ENCODE data around the gene FGF18. TPM values are rescaled to one million over a fixed set of nuclear protein-coding genes. Genes with fewer than 3 reads are reported as not detected.

FGF18 gene
- total RNA-seq, 2 donors from 2014 or later = 0.41 to 0.51 TPM

- Histone ChIP-seq H3K9me3 (no peaks in the 10 kb centered on the region), H3K27ac (no peak overlapping the region), H3K4me1 (replicated peaks) (no peaks in the 10 kb centered on the region), H3K36me3 (no peaks in the 10 kb centered on the region), H3K4me3 (no peak overlapping the region), H3K27me3 (replicated peaks; ENCODE audit: insufficient read depth) (no peaks in the 10 kb centered on the region)
- TF ChIP-seq, protein P1, sequence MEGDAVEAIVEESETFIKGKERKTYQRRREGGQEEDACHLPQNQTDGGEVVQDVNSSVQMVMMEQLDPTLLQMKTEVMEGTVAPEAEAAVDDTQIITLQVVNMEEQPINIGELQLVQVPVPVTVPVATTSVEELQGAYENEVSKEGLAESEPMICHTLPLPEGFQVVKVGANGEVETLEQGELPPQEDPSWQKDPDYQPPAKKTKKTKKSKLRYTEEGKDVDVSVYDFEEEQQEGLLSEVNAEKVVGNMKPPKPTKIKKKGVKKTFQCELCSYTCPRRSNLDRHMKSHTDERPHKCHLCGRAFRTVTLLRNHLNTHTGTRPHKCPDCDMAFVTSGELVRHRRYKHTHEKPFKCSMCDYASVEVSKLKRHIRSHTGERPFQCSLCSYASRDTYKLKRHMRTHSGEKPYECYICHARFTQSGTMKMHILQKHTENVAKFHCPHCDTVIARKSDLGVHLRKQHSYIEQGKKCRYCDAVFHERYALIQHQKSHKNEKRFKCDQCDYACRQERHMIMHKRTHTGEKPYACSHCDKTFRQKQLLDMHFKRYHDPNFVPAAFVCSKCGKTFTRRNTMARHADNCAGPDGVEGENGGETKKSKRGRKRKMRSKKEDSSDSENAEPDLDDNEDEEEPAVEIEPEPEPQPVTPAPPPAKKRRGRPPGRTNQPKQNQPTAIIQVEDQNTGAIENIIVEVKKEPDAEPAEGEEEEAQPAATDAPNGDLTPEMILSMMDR (IDR thresholded peaks at IDR 0.05) = no peak
- TF ChIP-seq POLR2A (IDR thresholded peaks at IDR 0.05) = no peak
- no peak for TF ChIP-seq POLR2AphosphoS5 (IDR thresholded peaks at IDR 0.05)
- 69% methylated on average over 4 of the region's 4 CpGs for WGBS
- DNase-seq (ENCODE audit: low spot score) = no peak
- intact Hi-C loops (cut with DNase I) = no loop called here
Measured at GRCh38 chr5:171463862-171464229, 44.4 kb downstream of the FGF18 start.

DNA sequence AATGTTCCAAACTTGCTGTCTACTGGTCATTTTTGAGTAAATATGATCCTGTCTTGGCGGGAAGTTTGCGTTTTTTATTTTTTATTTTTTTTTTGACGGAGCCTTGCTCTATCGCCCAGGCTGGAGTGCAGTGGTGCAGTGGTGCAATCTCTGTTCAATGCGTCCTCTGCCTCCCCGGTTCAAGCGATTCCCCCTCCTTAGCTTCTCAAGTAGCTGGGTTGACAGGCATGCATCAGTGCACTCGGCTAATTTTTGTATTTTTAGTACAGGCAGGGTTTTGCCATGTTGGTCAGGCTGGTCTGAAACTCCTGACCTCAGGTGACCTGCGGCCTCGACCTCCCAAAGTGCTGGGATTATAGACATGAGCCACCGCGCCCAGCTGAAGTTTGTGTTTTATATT is 45.4 kb downstream of the FGF18 start:
- WGBS = 93% methylated on average over 12 of the region's 12 CpGs

DNA sequence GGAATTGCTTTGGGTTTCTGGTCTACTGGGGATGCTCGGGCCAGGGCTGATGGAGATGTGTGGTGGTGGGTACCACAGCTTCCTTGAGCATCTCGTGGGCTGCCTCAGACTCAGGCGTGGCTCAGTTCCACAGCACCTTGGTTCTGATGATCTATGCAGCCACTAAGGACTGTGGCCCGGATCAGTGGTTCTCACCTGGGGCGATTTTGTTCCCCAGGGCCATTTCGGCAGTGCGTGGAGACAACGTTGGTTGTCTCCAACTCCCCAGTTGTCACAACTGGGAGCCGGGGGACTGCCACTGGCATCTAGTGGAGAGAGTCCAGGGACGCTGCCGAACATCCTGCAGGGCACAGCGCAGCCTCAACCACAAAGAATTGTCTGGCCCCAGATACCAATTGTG is 47.7 kb downstream of the FGF18 start:
- no peak for TF ChIP-seq POLR2A (IDR thresholded peaks at IDR 0.05)
- TF ChIP-seq, protein P1 (IDR thresholded peaks at IDR 0.05) = no peak
- TF ChIP-seq POLR2AphosphoS5 (IDR thresholded peaks at IDR 0.05) = no peak
- DNase-seq (ENCODE audit: low spot score) = no peak
- no peak overlapping the region for H3K4me3 ChIP-seq
- H3K36me3 ChIP-seq = no peaks in the 10 kb centered on the region
- H3K27me3 ChIP-seq (replicated peaks; ENCODE audit: insufficient read depth) = no peaks in the 10 kb centered on the region
- no peaks in the 10 kb centered on the region for H3K4me1 ChIP-seq (replicated peaks)
- intact Hi-C loops (cut with DNase I) = no loop called here
- no peak overlapping the region for H3K27ac ChIP-seq
- no peaks in the 10 kb centered on the region for H3K9me3 ChIP-seq
- whole genome bisulfite sequencing = 92% methylated on average over 12 of the region's 12 CpGs

More for the DNA sequence above, 45.4 kb downstream of the FGF18 start:
- no peaks in the 10 kb centered on the region for H3K36me3 ChIP-seq
- no peaks in the 10 kb centered on the region for H3K27me3 ChIP-seq (replicated peaks; ENCODE audit: insufficient read depth)
- no peaks in the 10 kb centered on the region for H3K4me1 ChIP-seq (replicated peaks)
- DNase-seq (ENCODE audit: low spot score) = no peak
- intact Hi-C loops (cut with DNase I) = no loop called here
- no peak overlapping the region for H3K4me3 ChIP-seq
- H3K27ac ChIP-seq = no peak overlapping the region
- no peaks in the 10 kb centered on the region for H3K9me3 ChIP-seq
- TF ChIP-seq, protein P1 (IDR thresholded peaks at IDR 0.05) = no peak

DNA sequence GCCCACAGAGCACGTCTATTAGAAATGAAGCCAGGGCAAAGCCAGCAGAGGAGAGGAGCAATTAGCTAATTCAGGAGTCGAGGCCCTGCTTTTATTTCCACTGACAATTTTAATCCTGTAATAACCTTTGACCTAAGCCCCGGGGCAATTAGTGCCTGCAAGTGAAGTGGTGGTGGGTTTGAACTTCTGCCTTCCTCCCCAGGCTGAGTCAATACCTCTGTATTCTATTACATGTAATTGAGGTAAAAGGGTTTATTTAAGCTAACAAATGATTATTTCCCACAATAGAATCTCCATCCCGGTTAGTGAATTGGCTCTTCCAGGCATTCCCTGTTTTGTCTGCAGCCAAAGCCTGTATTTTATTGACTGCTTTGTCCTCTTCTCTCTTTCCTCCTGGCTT is 49.9 kb downstream of the FGF18 start:
- no peak for DNase-seq (ENCODE audit: low spot score)
- no peaks in the 10 kb centered on the region for H3K4me1 ChIP-seq (replicated peaks)
- intact Hi-C loops (cut with DNase I) = no loop called here
- H3K27ac ChIP-seq = no peak overlapping the region
- H3K36me3 ChIP-seq = no peaks in the 10 kb centered on the region
- no peaks in the 10 kb centered on the region for H3K27me3 ChIP-seq (replicated peaks; ENCODE audit: insufficient read depth)
- no peaks in the 10 kb centered on the region for H3K9me3 ChIP-seq
- TF ChIP-seq POLR2AphosphoS5 (IDR thresholded peaks at IDR 0.05) (no peak), POLR2A (IDR thresholded peaks at IDR 0.05) (no peak)
- TF ChIP-seq, protein P1 (IDR thresholded peaks at IDR 0.05) = no peak
- H3K4me3 ChIP-seq = no peak overlapping the region
- WGBS = 36% methylated on average over 4 of the region's 4 CpGs

GRCh38 chr5:171470420-171470819 is 51.0 kb downstream of the FGF18 start:
- Histone ChIP-seq H3K27ac (no peak overlapping the region), H3K27me3 (replicated peaks; ENCODE audit: insufficient read depth) (no peaks in the 10 kb centered on the region), H3K36me3 (no peaks in the 10 kb centered on the region), H3K9me3 (no peaks in the 10 kb centered on the region), H3K4me3 (no peak overlapping the region), H3K4me1 (replicated peaks) (no peaks in the 10 kb centered on the region)
- intact Hi-C loops (cut with DNase I) = no loop called here
- 96% methylated on average over 15 of the region's 15 CpGs for WGBS
- TF ChIP-seq POLR2A (IDR thresholded peaks at IDR 0.05) (no peak), POLR2AphosphoS5 (IDR thresholded peaks at IDR 0.05) (no peak)
- TF ChIP-seq, protein P1 (IDR thresholded peaks at IDR 0.05) = no peak
- no peak for DNase-seq (ENCODE audit: low spot score)
